Endothelial cell of umbilical vein (primary cell): ENCODE results near the gene SLC30A7.

Experiments
- EZH2 ChIP-seq: IDR thresholded peaks from 2 replicates; pipeline ENCODE4 v1.6.1; 2012; ENCODE audit warnings: borderline replicate concordance, low read depth, mild to moderate bottlenecking, moderate library complexity, low read length, inconsistent platforms; ENCODE audit not compliant: severe bottlenecking
- GATA2 ChIP-seq: IDR thresholded peaks from 2 replicates; pipeline ENCODE4 v1.7.0; 2011; ENCODE audit warnings: low read depth, mild to moderate bottlenecking, moderate library complexity, mixed read lengths, low read length; ENCODE audit not compliant: insufficient read length, insufficient read depth
- POLR2A ChIP-seq: IDR thresholded peaks from 2 replicates; pipeline ENCODE4 v1.6.1; 2012; ENCODE audit warnings: low read depth, mild to moderate bottlenecking, control low read depth, low read length
- POLR2AphosphoS5 ChIP-seq: IDR thresholded peaks from 2 replicates; pipeline ENCODE4 v1.6.1; 2012; ENCODE audit warnings: low read depth, mild to moderate bottlenecking, control low read depth, low read length, moderate library complexity; ENCODE audit not compliant: insufficient read depth
- TF ChIP-seq, protein P1 (sequence below): IDR thresholded peaks from 2 replicates; pipeline ENCODE4 v1.6.1; 2011; ENCODE audit not compliant: insufficient read depth, insufficient read length
- TF ChIP-seq, protein P2 (sequence below), 2 donors: IDR thresholded peaks; 1 replicate in 1 of 2; 2 replicates in 1 of 2; pipeline ENCODE4 v1.5.1; 2011; ENCODE audit warnings: low read length in 2 of 2, mild to moderate bottlenecking in 2 of 2, moderate library complexity in 2 of 2, control low read depth in 1 of 2, inconsistent platforms in 1 of 2, low read depth in 1 of 2; ENCODE audit not compliant: insufficient read depth in 1 of 2; ENCODE audit errors: extremely low read depth in 1 of 2

DNA sequence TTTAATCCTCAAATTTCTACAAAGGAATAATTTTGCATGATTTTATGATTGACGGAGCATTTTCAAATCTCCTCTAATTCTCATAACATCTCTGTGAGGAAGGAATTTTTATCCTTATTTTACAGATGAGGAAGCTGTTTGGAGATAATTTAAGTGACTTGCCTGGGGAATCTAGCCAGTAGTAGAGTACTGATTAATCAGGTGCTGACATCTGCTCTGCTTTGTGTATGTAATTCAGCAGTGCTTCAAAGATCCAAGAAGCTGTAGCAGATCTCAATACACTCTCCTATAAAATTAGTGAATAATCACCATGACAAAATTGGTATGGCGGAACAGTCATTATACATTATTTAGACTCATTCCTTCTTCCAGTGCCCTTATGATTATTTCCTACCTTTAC is 83.7 kb downstream of the SLC30A7 start:
- TF ChIP-seq, protein P1, sequence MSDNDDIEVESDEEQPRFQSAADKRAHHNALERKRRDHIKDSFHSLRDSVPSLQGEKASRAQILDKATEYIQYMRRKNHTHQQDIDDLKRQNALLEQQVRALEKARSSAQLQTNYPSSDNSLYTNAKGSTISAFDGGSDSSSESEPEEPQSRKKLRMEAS: no peak
- TF ChIP-seq, protein P2, sequence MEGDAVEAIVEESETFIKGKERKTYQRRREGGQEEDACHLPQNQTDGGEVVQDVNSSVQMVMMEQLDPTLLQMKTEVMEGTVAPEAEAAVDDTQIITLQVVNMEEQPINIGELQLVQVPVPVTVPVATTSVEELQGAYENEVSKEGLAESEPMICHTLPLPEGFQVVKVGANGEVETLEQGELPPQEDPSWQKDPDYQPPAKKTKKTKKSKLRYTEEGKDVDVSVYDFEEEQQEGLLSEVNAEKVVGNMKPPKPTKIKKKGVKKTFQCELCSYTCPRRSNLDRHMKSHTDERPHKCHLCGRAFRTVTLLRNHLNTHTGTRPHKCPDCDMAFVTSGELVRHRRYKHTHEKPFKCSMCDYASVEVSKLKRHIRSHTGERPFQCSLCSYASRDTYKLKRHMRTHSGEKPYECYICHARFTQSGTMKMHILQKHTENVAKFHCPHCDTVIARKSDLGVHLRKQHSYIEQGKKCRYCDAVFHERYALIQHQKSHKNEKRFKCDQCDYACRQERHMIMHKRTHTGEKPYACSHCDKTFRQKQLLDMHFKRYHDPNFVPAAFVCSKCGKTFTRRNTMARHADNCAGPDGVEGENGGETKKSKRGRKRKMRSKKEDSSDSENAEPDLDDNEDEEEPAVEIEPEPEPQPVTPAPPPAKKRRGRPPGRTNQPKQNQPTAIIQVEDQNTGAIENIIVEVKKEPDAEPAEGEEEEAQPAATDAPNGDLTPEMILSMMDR (IDR thresholded peaks at IDR 0.05; ENCODE audit: extremely low read depth in 1 of 2, insufficient read depth in 1 of 2, low read depth in 1 of 2, low read length in 2 of 2): no peak
- no peak for TF ChIP-seq EZH2
- no peak for TF ChIP-seq POLR2AphosphoS5
- TF ChIP-seq POLR2A: no peak
- TF ChIP-seq GATA2: no peak
